Anterior cingulate cortex (tissue), 58 donors: Measurements from ENCODE around the gene PHLDB1.
"Not testable (repeated sequence)": the region's sequence is repeated elsewhere in the genome, so short reads cannot be mapped to it uniquely, and the experiment has no call there.

Experiments used
- DNase-seq, 58 donors: peaks; one replicate each; lab custom pipeline; 2025; lab: John Stamatoyannopoulos, UW

Gene PHLDB1

GRCh38 chr11:118607401-118608359 lies at the start of gene PHLDB1:
Gene PHLDB1 (plus strand): TSS chr11:118607615. CDS start chr11:118613837, 6,222 bp downstream.
- peak in 52 of 58 donors; percentile 40 to 93 (median 77) for DNase-seq

- DNase-seq = no peak
Measured at GRCh38 chr11:118560806-118561205, 46.6 kb upstream of the PHLDB1 start.

GRCh38 chr11:118565051-118565450 lies 42.4 kb upstream of the PHLDB1 start:
- peak in 27 of 58 donors; percentile 3 to 30 (median 12) for DNase-seq

GRCh38 chr11:118569670-118570069 lies 37.7 kb upstream of the PHLDB1 start:
- DNase-seq = no peak

GRCh38 chr11:118570787-118571186 lies 36.6 kb upstream of the PHLDB1 start:
- no peak for DNase-seq

- peak in 3 of 58 donors; percentile 14 to 25 (median 16) for DNase-seq
Measured at GRCh38 chr11:118571701-118572060, 35.7 kb upstream of the PHLDB1 start.

GRCh38 chr11:118572061-118572980 lies 35.1 kb upstream of the PHLDB1 start, which contains the start of gene ARCN1:
Gene ARCN1 (plus strand): TSS chr11:118572409. CDS start chr11:118572548, 139 bp downstream.
- DNase-seq = peak in 57 of 58 donors; percentile 29 to 86 (median 73)

GRCh38 chr11:118572981-118573550 lies 34.3 kb upstream of the PHLDB1 start:
- peak in 1 of 58 donors; percentile 16 for DNase-seq

GRCh38 chr11:118574636-118575035 lies 32.8 kb upstream of the PHLDB1 start:
- DNase-seq = no peak

- not testable (repeated sequence) for DNase-seq
Measured at GRCh38 chr11:118577995-118578394, 29.4 kb upstream of the PHLDB1 start.

- DNase-seq = no peak
Measured at GRCh38 chr11:118581057-118581456, 26.4 kb upstream of the PHLDB1 start.

GRCh38 chr11:118587952-118588351 lies 19.5 kb upstream of the PHLDB1 start:
- DNase-seq = no peak

GRCh38 chr11:118592616-118593367 lies 14.6 kb upstream of the PHLDB1 start:
- peak in 8 of 58 donors; percentile 10 to 49 (median 28) for DNase-seq

- peak in 1 of 58 donors; percentile 64 for DNase-seq
Measured at GRCh38 chr11:118594984-118595383, 12.4 kb upstream of the PHLDB1 start.

- no peak for DNase-seq
Measured at GRCh38 chr11:118596224-118597146, 10.9 kb upstream of the PHLDB1 start.

- DNase-seq = no peak
Measured at GRCh38 chr11:118597556-118597955, 9.9 kb upstream of the PHLDB1 start.

GRCh38 chr11:118602331-118602730 lies 5.1 kb upstream of the PHLDB1 start:
- peak in 1 of 58 donors; percentile 17 for DNase-seq

GRCh38 chr11:118603709-118604108 lies 3.7 kb upstream of the PHLDB1 start:
- not testable (repeated sequence) for DNase-seq
